GM19239 (cell line): ENCODE measurements around the gene KL.
A peak's percentile ranks its signal among the peaks of the same experiment; 100 is the strongest.

Source experiments
- DNase-seq: peaks from one replicate; pipeline ENCODE4 v3.0.0; 2011; ENCODE audit warnings: low spot score; ENCODE audit not compliant: insufficient read length
- FAIRE-seq: peaks from 2 replicates; lab custom pipeline; 2011; peaks lifted over from hg19 to GRCh38; lab: Jason Lieb, UNC

KL gene

DNA sequence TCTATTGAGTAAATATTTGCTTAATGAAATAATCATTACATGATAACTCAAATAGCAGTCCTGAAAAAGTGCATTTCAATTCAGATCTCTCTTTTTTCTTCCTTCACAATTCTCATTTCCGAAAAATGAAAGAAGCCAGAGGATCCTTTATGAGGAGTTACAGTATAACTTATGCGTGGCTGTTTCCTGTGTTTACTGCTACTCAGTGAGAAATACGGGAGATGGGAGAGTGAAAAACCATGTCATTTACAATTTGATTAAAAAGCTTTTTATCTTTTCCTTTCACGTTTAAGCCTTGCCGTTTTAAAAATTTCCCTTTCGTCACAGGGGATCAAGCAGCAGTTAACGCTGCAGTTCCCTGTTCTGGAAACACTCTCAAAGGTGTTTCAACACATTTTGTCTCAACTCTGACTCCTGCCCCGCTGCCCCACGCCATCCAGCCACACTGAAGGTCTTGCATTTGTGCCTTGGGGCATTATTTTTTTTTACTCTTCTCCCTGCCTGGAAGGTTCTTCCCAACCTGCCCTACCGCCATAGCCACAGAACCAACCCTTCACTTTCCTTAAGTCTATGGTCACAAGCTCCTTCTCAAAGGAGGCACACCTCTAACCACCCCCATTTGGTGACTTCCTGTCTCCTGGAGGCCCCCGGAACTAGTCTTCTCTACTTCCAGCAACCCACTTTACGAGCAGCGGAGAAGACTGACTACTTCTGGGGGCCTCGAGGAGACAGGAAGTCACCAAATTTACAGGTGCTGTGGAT is 17.0 kb downstream of the KL start:
- peak; percentile 74 for FAIRE-seq
- no peak for DNase-seq

DNA sequence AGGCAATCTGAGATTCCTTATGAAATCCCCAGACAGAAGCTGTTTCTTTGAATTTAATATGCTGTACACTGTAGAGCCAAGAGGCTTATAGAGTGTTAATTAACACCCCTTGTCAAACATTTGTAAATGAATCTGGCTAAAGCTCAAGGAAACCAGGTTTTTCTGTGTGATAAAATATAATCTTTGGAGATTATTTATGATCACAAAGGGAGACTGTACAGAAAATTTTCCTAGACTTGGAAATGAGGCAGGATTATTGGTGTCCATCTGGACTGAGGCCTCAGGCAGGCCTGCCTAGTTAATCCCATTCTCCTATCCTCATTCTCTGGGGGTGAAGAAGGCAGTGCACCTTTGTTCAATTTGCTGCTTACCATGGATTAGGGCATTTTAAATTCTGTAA is 17.8 kb downstream of the KL start:
- FAIRE-seq: no peak
- no peak for DNase-seq

DNA sequence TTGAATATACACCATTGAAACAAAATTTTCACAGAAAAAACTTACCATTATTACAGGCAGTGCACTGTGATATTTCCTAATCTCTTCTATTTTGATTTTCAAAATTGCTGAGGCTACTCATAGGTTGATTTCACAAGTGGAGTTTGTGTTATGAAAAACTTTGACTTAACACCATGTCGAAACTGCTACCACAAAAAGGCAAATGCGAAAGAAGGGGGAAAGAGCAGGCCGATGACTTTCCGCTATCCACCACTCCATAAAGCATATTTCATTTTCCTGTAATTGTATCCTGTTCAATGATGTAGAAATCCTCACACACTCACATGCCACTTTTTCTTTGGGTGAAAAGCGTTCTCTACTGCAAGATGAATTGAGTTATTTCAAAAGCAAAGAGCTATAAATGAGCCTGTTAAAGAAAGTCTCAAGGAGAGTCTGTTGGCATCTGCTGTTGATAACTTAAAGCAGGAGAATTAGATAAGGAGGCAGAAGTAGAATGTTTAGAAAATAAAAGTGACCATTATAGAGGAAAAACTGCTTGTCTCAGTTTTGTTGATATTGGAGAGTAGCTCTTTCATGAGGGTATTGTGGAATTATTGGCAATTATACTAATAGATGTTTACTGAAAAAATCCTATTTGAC is 18.8 kb downstream of the KL start:
- FAIRE-seq: no peak
- DNase-seq: no peak

DNA sequence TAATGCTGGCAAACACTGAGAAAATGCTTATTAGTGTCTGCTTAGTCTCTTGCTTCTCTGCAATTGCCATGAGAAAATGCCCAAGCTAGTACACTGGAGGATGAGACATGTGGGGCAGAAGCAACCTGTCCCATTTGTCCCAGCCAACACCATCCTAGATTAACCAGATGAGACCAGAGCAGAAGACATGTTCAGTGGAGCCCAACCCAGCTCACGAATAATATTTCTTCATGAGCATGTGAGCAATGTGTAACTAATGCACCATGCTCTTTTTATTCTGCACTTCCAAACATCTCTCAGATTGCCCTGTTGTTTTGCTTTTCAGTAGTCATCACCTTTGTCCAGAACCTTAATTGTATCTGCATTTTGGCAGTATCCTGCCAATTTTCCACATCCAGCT is 21.4 kb downstream of the KL start:
- FAIRE-seq: peak; percentile 44
- DNase-seq: no peak

DNA sequence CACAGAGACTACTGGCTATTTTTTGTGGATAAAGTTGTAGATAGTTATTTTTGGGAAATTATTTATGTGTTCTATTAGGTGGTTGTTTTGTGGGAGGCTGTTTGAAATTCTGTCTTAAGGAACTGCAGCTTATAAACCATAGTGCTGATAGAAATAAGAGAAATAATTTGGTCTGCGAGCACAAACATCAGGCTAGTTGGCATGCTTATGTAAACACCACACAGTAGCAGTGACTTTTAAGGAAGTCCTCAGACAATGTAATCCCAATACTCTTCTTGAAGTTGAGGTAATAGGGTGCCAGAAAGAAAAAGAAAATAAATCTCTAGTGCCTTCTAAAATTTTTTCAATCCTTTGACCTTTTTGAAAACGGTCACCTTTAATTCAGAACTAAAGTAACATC is 23.9 kb downstream of the KL start:
- FAIRE-seq: no peak
- no peak for DNase-seq

DNA sequence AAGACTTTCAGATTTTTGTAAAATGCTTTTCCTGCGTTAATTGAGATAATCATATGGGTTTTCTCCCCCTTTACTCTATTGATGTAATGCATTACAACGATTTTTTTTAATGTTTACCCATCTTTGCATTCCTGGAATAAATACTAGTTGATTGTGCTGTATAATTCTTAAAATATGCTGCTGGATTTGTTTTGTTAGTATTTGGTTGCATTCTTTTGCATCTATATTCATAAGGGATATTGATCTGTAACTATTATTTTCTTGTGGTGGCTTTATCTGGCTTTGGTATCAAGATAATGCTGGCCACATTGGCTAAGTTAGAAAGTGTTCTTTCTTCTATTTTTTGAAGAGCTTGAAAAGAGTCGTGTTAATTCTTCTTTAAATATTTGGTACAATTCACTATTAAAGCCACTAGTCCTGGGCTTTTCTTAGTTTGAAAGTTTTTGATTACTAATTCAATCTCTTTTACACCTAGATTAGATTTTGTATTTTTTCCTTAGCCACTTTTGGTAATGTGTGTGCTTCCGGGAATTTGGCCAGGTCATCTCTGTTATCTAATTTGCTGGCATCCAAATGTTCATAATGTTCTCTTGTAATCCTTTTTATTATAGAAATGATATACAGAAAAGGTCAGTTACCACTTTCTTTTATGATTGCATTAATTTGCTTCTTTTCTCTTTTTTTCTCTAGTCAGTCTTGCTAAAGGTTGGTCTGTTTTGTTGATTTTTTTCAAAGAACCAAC is 29.8 kb downstream of the KL start:
- no peak for DNase-seq
- FAIRE-seq: no peak

DNA sequence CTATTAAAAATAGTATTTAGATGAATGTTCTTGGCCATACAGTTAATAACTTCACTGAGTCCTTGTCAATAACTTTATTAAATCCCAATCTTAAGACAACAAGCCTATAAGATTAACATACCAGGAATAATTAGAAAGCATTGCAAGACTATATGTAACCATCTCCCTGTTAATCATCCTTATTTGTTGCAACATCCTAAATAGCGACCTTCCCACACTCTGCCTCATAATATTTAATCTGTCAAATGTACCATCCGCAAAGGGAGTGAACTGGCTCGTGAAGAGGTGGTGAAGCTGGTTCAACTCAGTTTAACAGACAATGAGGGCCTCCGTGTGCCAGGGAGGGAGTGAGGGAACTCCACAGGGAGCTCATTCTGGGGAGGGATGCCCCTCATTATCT is 33.9 kb downstream of the KL start:
- FAIRE-seq (no peak), DNase-seq (no peak)

DNA sequence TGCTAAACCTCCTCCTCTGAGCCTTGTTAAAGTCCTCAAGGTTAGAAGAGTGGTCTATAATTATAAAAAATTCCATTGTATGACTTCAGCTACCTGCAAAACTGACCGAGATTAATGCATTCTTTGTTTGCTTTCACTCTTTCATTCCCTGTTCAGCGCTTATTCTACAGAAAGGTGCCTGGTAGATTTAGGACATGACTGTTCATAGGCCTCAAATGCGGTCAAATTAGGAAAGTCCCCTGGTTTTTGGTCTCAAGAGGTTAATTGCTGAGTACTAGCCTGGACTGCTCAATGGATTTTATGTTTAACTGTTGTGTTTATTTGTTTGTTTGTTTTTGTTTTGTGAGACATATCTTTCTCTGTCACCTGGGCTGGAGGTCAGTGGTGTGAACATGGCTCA is 35.4 kb downstream of the KL start:
- FAIRE-seq (no peak), DNase-seq (no peak)

DNA sequence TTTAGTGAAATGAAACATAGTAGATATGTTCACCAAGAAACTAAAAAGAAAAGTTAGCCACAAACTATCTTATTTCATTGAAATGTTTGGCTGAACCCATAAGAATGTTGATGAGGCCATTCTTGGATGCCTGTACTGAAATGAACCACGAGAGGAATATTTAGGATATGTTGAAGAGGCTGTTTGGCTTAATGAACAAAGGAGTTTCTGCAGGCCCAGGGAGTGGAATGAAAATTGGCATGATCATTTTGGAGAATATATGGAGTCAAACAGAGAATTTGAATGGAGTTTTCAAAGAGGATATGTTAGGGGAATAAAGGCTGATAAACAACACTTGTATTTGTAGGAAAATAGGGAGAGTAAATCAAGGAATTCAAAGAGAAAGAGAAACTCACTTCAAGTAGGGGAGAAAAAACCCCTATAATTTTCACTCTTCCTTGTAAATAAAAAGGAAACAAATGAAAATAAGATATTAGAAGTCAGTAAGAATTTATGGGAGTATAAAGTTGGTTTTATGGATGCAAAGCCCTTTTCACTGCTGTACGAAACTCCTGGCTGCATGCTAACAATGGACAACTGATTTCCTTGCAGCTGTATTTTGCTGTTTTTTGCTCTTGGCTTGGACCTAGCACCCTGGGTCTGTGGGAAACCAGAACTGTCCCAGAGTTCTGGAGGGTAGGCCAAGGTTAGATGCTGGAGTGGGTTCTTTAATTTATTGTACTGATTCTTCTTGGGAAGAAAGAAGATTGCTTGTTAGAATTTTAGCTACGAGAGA is 36.5 kb downstream of the KL start:
- FAIRE-seq: no peak
- DNase-seq: no peak

DNA sequence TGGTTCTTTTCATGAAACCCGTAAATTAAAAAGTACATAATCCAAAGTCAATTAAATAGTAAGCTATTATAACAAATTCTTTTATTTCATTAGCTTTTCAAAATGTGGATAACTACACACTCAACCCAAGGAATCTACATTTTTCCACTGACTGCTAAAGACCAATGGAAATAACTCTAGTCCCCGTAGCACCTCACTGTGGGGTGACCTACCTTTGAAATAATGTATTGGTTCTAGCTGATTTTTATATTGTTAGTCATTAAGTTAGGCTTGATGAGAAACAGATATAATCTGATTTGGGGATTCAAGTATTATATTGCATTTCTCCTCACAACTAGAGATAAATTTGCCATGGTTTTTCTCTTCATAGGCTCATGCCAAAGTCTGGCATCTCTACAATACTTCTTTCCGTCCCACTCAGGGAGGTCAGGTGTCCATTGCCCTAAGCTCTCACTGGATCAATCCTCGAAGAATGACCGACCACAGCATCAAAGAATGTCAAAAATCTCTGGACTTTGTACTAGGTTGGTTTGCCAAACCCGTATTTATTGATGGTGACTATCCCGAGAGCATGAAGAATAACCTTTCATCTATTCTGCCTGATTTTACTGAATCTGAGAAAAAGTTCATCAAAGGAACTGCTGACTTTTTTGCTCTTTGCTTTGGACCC is 37.3 kb downstream of the KL start:
- no peak for DNase-seq
- FAIRE-seq: no peak

DNA sequence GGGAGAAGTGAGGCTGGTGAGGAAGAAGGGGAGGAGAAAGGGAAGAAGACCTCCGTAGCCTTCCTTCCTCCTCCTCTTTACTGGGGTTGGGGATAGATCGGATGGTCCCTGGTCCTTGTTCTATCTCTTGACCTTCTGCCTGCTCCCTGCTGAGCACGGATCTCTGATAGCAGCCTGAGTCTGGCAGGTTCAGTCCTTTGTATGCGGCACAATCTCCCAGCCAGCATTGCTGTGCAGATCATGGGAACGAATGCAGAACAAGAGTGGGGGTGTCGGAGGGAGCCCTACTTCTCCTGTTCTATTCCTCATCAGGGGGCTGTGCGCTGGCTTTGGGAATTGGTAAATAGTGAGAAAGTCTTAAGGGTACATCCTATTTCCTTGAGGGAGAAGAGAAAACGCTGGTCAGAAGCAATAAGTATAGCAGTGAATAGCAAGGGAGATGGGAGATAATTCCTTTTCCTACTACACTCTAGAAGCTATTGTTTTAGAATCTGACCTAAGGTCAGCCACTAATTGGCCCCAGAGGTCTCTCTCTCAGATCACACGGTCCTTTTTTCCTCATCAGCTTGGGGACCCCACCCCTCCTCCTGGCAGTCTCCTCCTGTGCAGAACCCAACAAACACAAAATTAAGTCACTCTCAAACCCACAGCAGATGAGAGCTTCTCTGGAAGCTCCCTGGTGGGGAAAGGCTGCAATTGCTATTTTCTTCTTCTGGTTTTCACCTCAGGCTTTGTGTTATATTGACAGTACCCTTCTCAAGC is 41.0 kb downstream of the KL start:
- FAIRE-seq: no peak
- no peak for DNase-seq

DNA sequence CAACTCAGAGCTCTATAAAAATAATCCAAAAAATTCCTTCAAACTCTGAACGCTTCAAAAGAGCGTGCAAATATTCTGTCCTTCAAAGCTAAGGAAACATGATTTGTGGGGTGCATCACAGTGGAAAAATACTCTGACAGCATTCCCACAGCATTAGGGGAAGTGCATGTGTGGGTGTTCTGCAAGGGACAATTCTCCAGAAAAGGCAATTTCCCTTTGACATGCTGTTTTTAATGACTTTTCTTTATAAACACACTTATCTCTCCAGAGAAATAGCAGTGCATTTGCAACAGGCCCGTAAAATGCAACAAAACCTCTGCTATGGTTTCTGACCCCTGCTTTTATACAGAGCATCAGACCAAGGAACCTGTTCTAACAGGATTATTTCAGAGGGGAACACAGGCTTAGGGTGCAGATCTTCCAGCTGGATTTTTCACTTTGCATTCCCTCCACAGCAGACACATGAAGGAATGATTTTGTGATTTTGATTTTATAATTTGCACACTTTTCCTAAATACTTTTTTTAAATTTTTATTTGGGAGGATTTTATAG is 42.6 kb downstream of the KL start:
- DNase-seq: no peak
- FAIRE-seq: no peak

DNA sequence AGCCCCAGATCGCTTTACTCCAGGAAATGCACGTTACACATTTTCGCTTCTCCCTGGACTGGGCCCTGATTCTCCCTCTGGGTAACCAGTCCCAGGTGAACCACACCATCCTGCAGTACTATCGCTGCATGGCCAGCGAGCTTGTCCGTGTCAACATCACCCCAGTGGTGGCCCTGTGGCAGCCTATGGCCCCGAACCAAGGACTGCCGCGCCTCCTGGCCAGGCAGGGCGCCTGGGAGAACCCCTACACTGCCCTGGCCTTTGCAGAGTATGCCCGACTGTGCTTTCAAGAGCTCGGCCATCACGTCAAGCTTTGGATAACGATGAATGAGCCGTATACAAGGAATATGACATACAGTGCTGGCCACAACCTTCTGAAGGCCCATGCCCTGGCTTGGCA is 44.6 kb downstream of the KL start:
- DNase-seq (no peak), FAIRE-seq (no peak)

DNA sequence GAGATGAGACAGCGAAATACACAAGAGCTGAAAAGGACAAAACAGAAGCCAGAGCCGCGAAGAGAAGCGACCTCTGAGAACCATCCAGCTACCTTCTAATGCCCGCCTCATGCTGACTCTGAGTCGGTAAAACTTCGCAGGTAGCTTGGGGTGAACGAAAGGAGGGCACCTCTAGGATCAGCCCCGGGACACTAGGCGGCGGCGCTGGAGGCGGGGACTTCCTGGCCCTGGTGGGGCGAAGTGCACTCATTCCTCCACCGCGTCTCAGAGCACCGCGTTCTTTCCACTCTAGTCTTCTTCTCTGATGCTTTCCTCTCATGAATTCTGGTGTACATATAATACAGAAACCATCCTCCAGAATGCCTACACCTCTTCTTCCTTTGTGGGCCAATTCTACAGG is 50.1 kb downstream of the KL start:
- FAIRE-seq: no peak

DNA sequence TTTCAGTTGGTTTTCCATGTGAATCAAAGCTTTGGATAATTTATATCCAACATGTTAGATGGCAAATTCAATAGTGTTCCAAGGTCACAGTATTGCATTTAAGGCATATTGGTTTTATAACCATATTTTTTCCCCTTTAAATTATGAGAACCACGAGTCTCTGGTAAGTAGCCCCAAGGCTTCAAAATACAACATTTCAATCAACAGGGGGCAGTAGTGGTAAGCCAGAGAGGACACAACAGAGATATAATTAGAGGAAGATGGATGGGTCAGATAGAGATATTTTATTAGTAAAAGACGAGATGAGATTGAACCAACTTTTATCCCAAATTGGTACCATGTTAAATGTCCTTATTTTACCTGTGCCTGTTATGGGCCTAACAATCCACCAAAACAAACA is 53.1 kb downstream of the KL start:
- FAIRE-seq (no peak), DNase-seq (no peak)

More for the DNA sequence above, 50.1 kb downstream of the KL start:
- DNase-seq: no peak

DNA sequence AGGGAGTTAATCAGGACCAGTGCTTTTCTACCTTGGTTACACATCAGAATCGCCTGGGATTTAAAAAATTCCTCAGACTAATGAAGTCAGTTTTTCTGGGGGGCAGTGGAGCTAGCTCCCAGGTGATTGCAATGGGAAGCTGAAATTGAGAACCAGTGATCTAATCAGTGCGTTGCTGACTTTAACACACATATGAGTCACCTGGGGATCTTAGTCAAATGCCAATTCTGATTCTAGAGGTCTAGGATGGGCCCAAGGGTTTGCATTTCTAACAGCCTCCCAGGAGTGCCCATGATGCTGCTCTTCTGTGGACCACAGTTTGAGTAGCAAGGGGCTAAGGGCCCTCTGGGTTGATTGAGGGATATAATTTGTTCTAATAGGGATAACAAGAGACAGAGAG is 54.5 kb downstream of the KL start:
- DNase-seq: no peak
- no peak for FAIRE-seq

DNA sequence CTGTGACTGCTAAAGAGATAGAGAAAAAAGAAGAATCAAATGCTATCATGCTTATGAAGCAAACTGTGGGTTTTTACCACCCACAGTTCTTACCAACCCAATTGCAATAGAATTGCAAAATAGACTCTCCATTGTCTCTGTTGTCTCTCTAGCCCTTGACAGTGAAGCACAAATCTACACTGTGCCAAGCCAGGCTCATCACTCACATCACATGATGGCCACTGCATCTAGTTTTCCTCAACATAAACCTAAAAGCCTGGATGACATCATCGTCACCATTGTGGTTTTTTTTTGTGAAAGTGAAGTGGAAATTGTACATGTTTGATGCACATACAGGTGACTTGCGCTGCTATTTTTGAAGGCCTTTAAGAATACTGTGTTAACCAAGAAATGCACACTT is 56.1 kb downstream of the KL start:
- FAIRE-seq (no peak), DNase-seq (no peak)

DNA sequence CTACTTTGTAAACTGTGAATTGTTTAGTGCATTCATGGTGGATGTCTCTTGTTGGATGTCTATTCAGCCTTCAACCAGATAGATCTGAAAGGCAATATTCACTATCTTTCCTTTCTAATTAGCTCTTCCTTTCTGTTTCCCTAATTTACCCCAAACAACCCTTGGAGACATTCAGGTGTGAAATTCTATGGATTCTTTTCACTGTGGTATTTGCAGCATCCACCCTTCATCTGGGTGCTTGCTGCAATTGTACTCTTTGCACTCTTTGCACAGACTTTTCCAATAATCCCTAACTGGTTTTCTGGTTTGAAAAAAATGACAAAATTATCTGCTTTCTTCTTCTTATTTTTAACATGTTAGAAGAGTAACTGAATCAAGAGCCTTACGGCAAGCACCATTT is 56.5 kb downstream of the KL start:
- FAIRE-seq: no peak
- DNase-seq: no peak

DNA sequence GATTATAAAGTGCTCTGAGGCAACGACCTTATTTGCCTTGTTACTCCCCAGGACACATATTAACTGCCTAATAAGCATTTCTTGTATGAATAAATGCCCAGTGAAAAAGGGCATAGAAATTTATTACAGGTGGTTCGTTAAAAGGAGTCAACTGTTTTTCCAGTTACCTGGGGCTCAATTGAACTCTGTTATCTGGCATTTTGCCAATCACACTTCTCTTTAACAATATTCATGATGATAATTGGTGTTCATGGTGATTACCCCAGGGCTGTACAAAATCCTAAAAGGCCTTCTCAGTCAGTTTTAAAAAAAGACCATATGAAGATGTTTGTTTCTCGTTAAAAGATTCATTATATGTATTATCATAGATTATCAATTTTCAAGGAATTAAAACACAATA is 57.1 kb downstream of the KL start:
- FAIRE-seq: no peak

More for the DNA sequence above, 57.1 kb downstream of the KL start:
- DNase-seq: no peak
